Adrenal gland (tissue), 19 donors: Measurements from ENCODE around the gene RAB9B. TPM values are rescaled to one million over a fixed set of nuclear protein-coding genes. Genes with fewer than 3 reads are reported as not detected.

Source experiments
- DNase-seq, 7 donors: peaks; one replicate each; pipeline ENCODE4 v3.0.0-alpha.2; 2019 to 2020
- H3K27ac ChIP-seq, 5 donors: fragments of 200-600 bp; sonication (generic) in 4 of 5; 1 replicate in 3 of 5; 2 replicates in 2 of 5; pipeline versions ENCODE4 v1.5.1 to v1.8.0; 2016 to 2020; ENCODE audit warnings: mild to moderate bottlenecking in 1 of 5
- H3K27me3 ChIP-seq: fragments of 200-600 bp; 2 replicates; pipeline ENCODE4 v1.8.0; 2021
- H3K36me3 ChIP-seq, 2 donors: fragments of 200-600 bp; replicated peaks in 1 of 2; 1 replicate in 1 of 2; 2 replicates in 1 of 2; pipeline versions ENCODE4 v1.5.1 to v1.8.0; 2018 to 2022
- H3K4me1 ChIP-seq, 2 donors: fragments of 200-600 bp; replicated peaks in 1 of 2; 1 replicate in 1 of 2; 2 replicates in 1 of 2; pipeline versions ENCODE4 v1.5.1 to v1.8.0; 2018 to 2021
- H3K4me3 ChIP-seq, 4 donors: fragments of 200-600 bp; sonication (generic) in 3 of 4; one replicate each; pipeline ENCODE4 v1.5.1; 2016 to 2018
- H3K9me3 ChIP-seq, 3 donors: fragments of 200-600 bp; sonication (generic) in 1 of 3; replicated peaks in 1 of 3; 1 replicate in 2 of 3; 2 replicates in 1 of 3; pipeline versions ENCODE4 v1.5.1 to v1.8.0; 2016 to 2021
- POLR2A ChIP-seq, 2 donors: fragments of 450-650 bp; IDR thresholded peaks; one replicate each; pipeline ENCODE4 v1.6.1; 2017; ENCODE audit warnings: antibody characterized with exemption in 2 of 2, mild to moderate bottlenecking in 2 of 2, moderate library complexity in 1 of 2
- WGBS, 4 donors: extraction: QIAGEN DNeasy Blood & Tissue Kit in 2 of 4; methylation state at CpG; one replicate each; pipeline versions ENCODE4 v1.1.5 to v1.1.7; 2013 to 2017; 5-methylcytosine and 5-hydroxymethylcytosine counted together
- intact Hi-C, 2 donors: fragments of 100-400 bp; cut with DNase I; formaldehyde crosslinking; loops; one replicate each; pipeline versions ENCODE4 v1.14.1 to v1.15.0; 2022 to 2023
- long read RNA-seq, 10 donors: library from polyadenylated mRNA in 3 of 10; unstranded in 2 of 10; stranded (forward) in 1 of 10; transcript quantifications; one replicate each; pipeline ENCODE4 v2.0.0 and lab custom pipeline, GENCODE V29; 2021 to 2026
- polyA plus RNA-seq, 3 donors: library from polyadenylated mRNA; stranded (reverse); fragments of 200-250 nt in 2 of 3; fragments of 350-450 nt in 1 of 3; fragmentation: Illumina TruSeq in 1 of 3; extraction: RNeasy Lipid Tissue Mini Kit (QIAGEN cat#74804) in 1 of 3; gene quantifications; one replicate each; pipeline ENCODE4 v1.2.3, GENCODE V29; 2013 to 2014
- total RNA-seq, 9 donors: library from RNA; depleted of rRNA in 4 of 9; stranded (reverse); fragments of >200 nt in 4 of 9; fragments of 120-200 nt in 1 of 9; fragmentation: NEBNext Ultra II Directional in 1 of 9; extraction: Animal tissue kit (Norgen Biotek cat#: 25700) in 1 of 9; gene quantifications; one replicate each; pipeline versions ENCODE4 v1.1.0 to v1.2.4, GENCODE V29; 2013 to 2023
- TF ChIP-seq, protein P1 (sequence below), 6 experiments: fragments of 450-650 bp in 4 of 6; fragments of 200-600 bp in 2 of 6; sonication (generic) in 1 of 6; IDR thresholded peaks; 1 replicate in 5 of 6; 2 replicates in 1 of 6; pipeline versions ENCODE4 v1.5.1 to v1.8.0; 2016 to 2021; ENCODE audit warnings: antibody characterized with exemption in 6 of 6, mild to moderate bottlenecking in 2 of 6, moderate library complexity in 1 of 6
- donor health status: healthy with polysubstance abuse.
- donor health status: Bipolar disorder and iron deficiency.
- donor health status: DM: yes; HTN: yes; CAD: no.
- donor health status: DM: no; HTN: no; CAD: no.
- donor health status: DM: no; HTN: no; CAD: no.
- donor health status: DM: yes; HTN: yes; CAD: no.

The RAB9B gene, protein sequence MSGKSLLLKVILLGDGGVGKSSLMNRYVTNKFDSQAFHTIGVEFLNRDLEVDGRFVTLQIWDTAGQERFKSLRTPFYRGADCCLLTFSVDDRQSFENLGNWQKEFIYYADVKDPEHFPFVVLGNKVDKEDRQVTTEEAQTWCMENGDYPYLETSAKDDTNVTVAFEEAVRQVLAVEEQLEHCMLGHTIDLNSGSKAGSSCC
- total RNA-seq (1 to 10 TPM in 8 of 9 donors, under 1 TPM in 1; 0.09 to 6.3 (median 2.1) TPM), polyA plus RNA-seq (1 to 10 TPM in 2 of 3 donors, under 1 TPM in 1; 0.64 to 4.4 (median 1.1) TPM)
- long read RNA-seq, donor 1, partial matches to known transcripts, result 0 of 3 reads
- long read RNA-seq, donor 1, other reads (novel, unspliced or antisense), result 0 of 3 reads
- long read RNA-seq, donor 2, partial matches to known transcripts, result 0 of 2 reads
- long read RNA-seq, donor 2, other reads (novel, unspliced or antisense), result 0 of 2 reads
- long read RNA-seq, donor 3, partial matches to known transcripts, result 0 of 2 reads
- long read RNA-seq, donor 3, other reads (novel, unspliced or antisense), result 0 of 2 reads
- long read RNA-seq, donor 4, partial matches to known transcripts, result 0 of 1 reads
- long read RNA-seq, donor 4, other reads (novel, unspliced or antisense), result 0 of 1 reads
- long read RNA-seq, donor 5, result 0 reads
- long read RNA-seq, donor 6, partial matches to known transcripts, result 0 of 4 reads
- long read RNA-seq, donor 6, other reads (novel, unspliced or antisense), result 1 of 4 reads
- long read RNA-seq, donor 7, partial matches to known transcripts, result 0 of 2 reads
- long read RNA-seq, donor 7, other reads (novel, unspliced or antisense), result 0 of 2 reads
- long read RNA-seq, donor 8, partial matches to known transcripts, result 0 of 2 reads
- long read RNA-seq, donor 8, other reads (novel, unspliced or antisense), result 0 of 2 reads
- long read RNA-seq, donor 9, partial matches to known transcripts, result 0 of 2 reads
- long read RNA-seq, donor 9, other reads (novel, unspliced or antisense), result 0 of 2 reads
- long read RNA-seq, donor 10, partial matches to known transcripts, result 0 of 1 reads
- long read RNA-seq, donor 10, other reads (novel, unspliced or antisense), result 0 of 1 reads

DNA sequence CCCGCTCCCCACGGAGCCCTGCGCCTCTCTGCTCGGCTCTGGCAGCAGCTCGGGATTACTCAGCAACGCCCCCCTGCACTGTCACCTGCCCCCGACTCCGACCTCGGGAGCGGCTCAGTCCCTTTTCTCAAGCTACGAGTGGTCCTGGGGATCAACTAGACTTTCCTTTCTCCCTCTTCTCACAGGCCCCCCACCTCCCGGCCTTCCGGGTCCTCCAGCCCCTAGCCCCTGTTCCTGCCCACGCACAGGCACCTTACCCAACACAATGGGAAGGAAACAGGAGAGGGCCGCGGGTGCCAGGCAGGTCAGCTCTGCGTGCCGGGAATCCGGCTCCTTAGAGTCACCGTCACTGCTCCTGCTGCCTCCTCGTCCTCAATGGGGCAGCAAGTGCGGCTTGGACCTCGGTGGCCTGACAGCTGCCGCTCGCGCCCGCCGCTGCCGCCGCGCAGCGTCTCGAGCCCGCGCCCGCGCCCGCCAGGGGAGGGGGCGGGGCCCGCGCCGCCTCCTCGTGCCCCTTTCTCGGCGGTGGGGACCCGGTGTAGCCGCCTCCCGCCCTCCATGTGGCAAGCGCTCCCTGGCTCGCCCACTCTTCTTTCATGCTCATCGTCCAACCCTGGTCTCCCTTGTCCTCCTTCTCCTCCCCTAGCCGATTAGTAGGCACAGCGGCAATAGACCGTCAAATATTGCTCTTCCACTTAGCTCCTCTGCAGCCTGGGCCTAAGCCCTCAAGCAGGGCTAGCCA, at the start of gene RAB9B:
Gene RAB9B (minus strand): TSS at position 455 of the 742 bp plus-strand sequence. CDS start 6,473 bp downstream, outside the sequence.
- 1 to 43% (median 8%) methylated on average over 13 to 48 of the region's 54 CpGs for WGBS, 4 donors
- Histone ChIP-seq H3K36me3 (no peaks in the 10 kb centered on the region), H3K4me3 (peak within 1 kb of the TSS; percentile 11 to 69 (median 29)), H3K9me3 (no peaks in the 10 kb centered on the region), H3K27ac (peak within 1 kb of the TSS in 3 of 5 donors; percentile 13 to 68 (median 64)), H3K27me3 (peaks cover 35% of the 10 kb centered on the region), H3K4me1 (no peaks in the 10 kb centered on the region)
- peak; percentile 30 to 63 (median 56) for DNase-seq
- no peak for TF ChIP-seq POLR2A (IDR thresholded peaks at IDR 0.05)
- TF ChIP-seq, protein P1, sequence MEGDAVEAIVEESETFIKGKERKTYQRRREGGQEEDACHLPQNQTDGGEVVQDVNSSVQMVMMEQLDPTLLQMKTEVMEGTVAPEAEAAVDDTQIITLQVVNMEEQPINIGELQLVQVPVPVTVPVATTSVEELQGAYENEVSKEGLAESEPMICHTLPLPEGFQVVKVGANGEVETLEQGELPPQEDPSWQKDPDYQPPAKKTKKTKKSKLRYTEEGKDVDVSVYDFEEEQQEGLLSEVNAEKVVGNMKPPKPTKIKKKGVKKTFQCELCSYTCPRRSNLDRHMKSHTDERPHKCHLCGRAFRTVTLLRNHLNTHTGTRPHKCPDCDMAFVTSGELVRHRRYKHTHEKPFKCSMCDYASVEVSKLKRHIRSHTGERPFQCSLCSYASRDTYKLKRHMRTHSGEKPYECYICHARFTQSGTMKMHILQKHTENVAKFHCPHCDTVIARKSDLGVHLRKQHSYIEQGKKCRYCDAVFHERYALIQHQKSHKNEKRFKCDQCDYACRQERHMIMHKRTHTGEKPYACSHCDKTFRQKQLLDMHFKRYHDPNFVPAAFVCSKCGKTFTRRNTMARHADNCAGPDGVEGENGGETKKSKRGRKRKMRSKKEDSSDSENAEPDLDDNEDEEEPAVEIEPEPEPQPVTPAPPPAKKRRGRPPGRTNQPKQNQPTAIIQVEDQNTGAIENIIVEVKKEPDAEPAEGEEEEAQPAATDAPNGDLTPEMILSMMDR (IDR thresholded peaks at IDR 0.05), result no peak
- intact Hi-C loops, result no loop called here

DNA sequence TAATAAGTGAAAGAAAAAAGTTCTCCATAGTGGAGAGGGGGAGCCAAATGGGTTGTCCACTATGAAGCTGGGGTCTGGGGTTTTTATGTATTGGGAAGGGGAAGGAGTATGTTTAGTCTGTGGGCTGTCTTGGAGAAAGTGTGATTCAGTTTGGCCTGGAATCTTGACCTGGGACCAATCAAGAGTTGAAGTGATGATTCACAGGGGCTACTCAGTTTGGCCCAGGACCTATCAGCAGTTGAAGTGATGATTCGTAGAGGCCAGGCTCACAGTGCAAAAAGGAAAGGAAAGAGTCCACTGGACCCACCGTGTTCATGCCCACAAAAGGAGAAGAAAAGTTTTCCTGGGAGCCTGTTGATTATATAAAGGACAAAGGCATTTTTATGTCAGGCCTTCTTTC, 47.3 kb upstream of the RAB9B start:
- Histone ChIP-seq H3K4me1 (no peaks in the 10 kb centered on the region), H3K36me3 (no peaks in the 10 kb centered on the region), H3K9me3 (no peaks in the 10 kb centered on the region), H3K4me3 (no peak overlapping the region), H3K27ac (no peak overlapping the region), H3K27me3 (peaks cover 10% of the 10 kb centered on the region)
- WGBS, 4 donors, result 29 to 57% (median 52%) methylated on average over 2 of the region's 2 CpGs
- intact Hi-C loops, result no loop called here
- TF ChIP-seq, protein P1 (IDR thresholded peaks at IDR 0.05), result no peak
- TF ChIP-seq POLR2A (IDR thresholded peaks at IDR 0.05), result no peak
- DNase-seq, result no peak

DNA sequence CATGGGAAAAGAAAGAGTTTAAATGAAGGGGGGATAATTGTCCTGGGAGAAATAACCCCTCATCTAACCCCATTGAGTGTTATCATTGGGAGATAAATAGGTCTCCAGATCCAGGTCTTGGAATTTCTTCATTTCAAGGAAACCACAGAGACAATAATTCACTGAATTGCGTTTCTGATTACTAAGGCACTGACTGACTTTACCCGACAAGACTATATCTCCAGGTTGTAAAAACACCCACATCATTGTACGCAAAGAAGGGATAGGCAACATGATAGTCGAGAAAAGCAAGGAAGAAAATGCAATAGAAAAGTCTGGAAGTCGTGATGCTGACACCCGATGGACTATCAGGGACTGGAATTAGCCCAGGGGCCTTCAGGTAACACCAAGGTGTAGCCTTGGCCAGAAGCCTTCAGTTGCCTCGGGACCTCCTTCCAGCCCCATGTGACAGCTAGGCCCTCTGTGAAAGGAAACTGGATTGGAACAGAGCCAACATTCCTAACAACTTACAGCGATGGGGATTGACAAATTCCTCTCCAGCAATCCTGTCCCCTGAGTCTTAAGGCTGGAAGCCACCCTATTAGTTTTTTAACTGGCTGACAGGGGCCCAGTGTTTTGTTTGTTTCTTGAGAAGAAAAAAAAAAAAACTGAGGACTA, 46.5 kb upstream of the RAB9B start:
- no peak overlapping the region for H3K4me3 ChIP-seq
- intact Hi-C loops, result no loop called here
- H3K36me3 ChIP-seq, result no peaks in the 10 kb centered on the region
- TF ChIP-seq, protein P1 (IDR thresholded peaks at IDR 0.05), result no peak
- TF ChIP-seq POLR2A (IDR thresholded peaks at IDR 0.05), result no peak
- 58 to 73% (median 64%) methylated on average over 8 of the region's 8 CpGs for WGBS, 4 donors
- H3K4me1 ChIP-seq, result no peaks in the 10 kb centered on the region
- no peaks in the 10 kb centered on the region for H3K9me3 ChIP-seq
- H3K27ac ChIP-seq, result no peak overlapping the region
- peaks cover 10% of the 10 kb centered on the region for H3K27me3 ChIP-seq
- peak in 1 of 7 donors; percentile 14 for DNase-seq
